GM12878 (cell line): ENCODE data around the gene SCNN1A.

Source experiments
- ATF2 ChIP-seq: IDR thresholded peaks from 2 replicates; pipeline ENCODE4 v1.6.1; 2012; ENCODE audit warnings: low read length, inconsistent platforms
- CBX5 ChIP-seq: sonication (generic); IDR thresholded peaks from 2 replicates; pipeline ENCODE4 v1.6.1; 2016; ENCODE audit warnings: low read depth, moderate library complexity, mild to moderate bottlenecking, inconsistent platforms
- CTCF ChIP-seq, 3 experiments: IDR thresholded peaks in 2 of 3; conservative IDR thresholded peaks in 1 of 3; 2 replicates each; pipeline ENCODE4 v1.5.1; 2011; ENCODE audit warnings: low read depth in 3 of 3, low read length in 3 of 3, mild to moderate bottlenecking in 3 of 3, control low read depth in 2 of 3, moderate library complexity in 2 of 3, inconsistent platforms in 1 of 3, mixed read lengths in 1 of 3; ENCODE audit not compliant: control insufficient read depth in 2 of 3, insufficient read depth in 1 of 3; ENCODE audit errors: extremely low read depth in 1 of 3
- EP300 ChIP-seq, 2 experiments: fragments of 150-350 bp in 1 of 2; IDR thresholded peaks; 2 replicates each; pipeline ENCODE4 v1.6.1; 2011 to 2012; ENCODE audit warnings: low read depth in 2 of 2, low read length in 2 of 2, borderline replicate concordance in 1 of 2, improper control_type of control experiment in 1 of 2, inconsistent platforms in 1 of 2; ENCODE audit not compliant: control insufficient read depth in 1 of 2
- ETV6 ChIP-seq, 2 experiments: fragments of 450-650 bp in 1 of 2; IDR thresholded peaks in 1 of 2; conservative IDR thresholded peaks in 1 of 2; 2 replicates each; pipeline ENCODE4 v1.6.1; 2014; ENCODE audit warnings: antibody characterized with exemption in 1 of 2, borderline replicate concordance in 1 of 2, low read depth in 1 of 2, mild to moderate bottlenecking in 1 of 2, moderate library complexity in 1 of 2
- NKRF ChIP-seq: fragments of 450-650 bp; conservative IDR thresholded peaks from 2 replicates; pipeline ENCODE4 v1.6.1; 2017; ENCODE audit warnings: mild to moderate bottlenecking, moderate library complexity
- POLR2A ChIP-seq: IDR thresholded peaks from 2 replicates; pipeline ENCODE4 v1.6.1; 2011; ENCODE audit warnings: low read depth, mild to moderate bottlenecking, low read length
- RCOR1 ChIP-seq: conservative IDR thresholded peaks from 2 replicates; pipeline ENCODE4 v1.6.1; 2012; ENCODE audit warnings: low read depth, low read length, improper control_type of control experiment
- REST ChIP-seq: IDR thresholded peaks from 2 replicates; pipeline ENCODE4 v1.6.1; 2012; ENCODE audit warnings: mild to moderate bottlenecking, low read depth, low read length
- RFX5 ChIP-seq: IDR thresholded peaks from 2 replicates; pipeline ENCODE4 v1.6.1; 2011; ENCODE audit warnings: low read depth, low read length, improper control_type of control experiment
- SP1 ChIP-seq: IDR thresholded peaks from one replicate; pipeline ENCODE4 v1.6.1; 2011; ENCODE audit warnings: low read depth, low read length
- SREBF1 ChIP-seq: IDR thresholded peaks from 2 replicates; pipeline ENCODE4 v1.6.1; 2012; ENCODE audit warnings: mild to moderate bottlenecking, low read length
- TBL1XR1 ChIP-seq: IDR thresholded peaks from 2 replicates; pipeline ENCODE4 v1.6.1; 2012; ENCODE audit warnings: low read depth, low read length, improper control_type of control experiment

- TF ChIP-seq CTCF (IDR thresholded peaks at IDR 0.05 in 2 of 3, conservative IDR thresholded peaks at IDR 0.05 in 1 of 3; ENCODE audit: control insufficient read depth in 2 of 3, extremely low read depth in 1 of 3, insufficient read depth in 1 of 3, low read depth in 3 of 3, low read length in 3 of 3) (no peak), CBX5 (no peak), SP1 (no peak), SREBF1 (no peak), POLR2A (no peak), ETV6 (conservative IDR thresholded peaks at IDR 0.05 in 1 of 2, IDR thresholded peaks at IDR 0.05 in 1 of 2; ENCODE audit: borderline replicate concordance in 1 of 2, low read depth in 1 of 2) (no peak), EP300 (IDR thresholded peaks at IDR 0.05; ENCODE audit: borderline replicate concordance in 1 of 2, control insufficient read depth in 1 of 2, low read depth in 2 of 2, low read length in 2 of 2) (no peak), RFX5 (no peak), REST (no peak), NKRF (no peak), RCOR1 (no peak), ATF2 (no peak), TBL1XR1 (no peak)
These were observed 4.8 kb downstream of the SCNN1A start for GRCh38 chr12:6370576-6370935.
